Caco-2 (cell line): ENCODE data around the gene GP9. TPM values are rescaled to one million over a fixed set of nuclear protein-coding genes. Genes with fewer than 3 reads are reported as not detected.

ENCODE experiments used
- BruUV-seq: library from RNA; stranded (reverse); fragments of 400-500 nt; replicated peaks from 2 replicates; lab custom pipeline; 2021; lab: Mats Ljungman, UMichigan
- CTCF ChIA-PET: fragments of 300-600 bp; sonication (Branson Sonifier 250); formaldehyde crosslinking; loops from one replicate; lab custom pipeline; 2022; ENCODE audit warnings: antibody characterized with exemption; lab: Charles Lee
- POLR2A ChIA-PET: fragments of 300-600 bp; sonication (Branson Sonifier 250); formaldehyde crosslinking; loops from one replicate; lab custom pipeline; 2022; ENCODE audit warnings: antibody characterized with exemption; lab: Charles Lee
- DNase-seq, 2 experiments: peaks; one replicate each; pipeline versions ENCODE4 v3.0.0 to v3.0.0-alpha.2; 2020 to 2022
- H3K27me3 ChIP-seq: replicated peaks from 2 replicates; pipeline ENCODE4 v1.6.0; 2011; ENCODE audit warnings: low read length; ENCODE audit not compliant: control insufficient read depth, insufficient read depth
- H3K36me3 ChIP-seq: 2 replicates; pipeline ENCODE4 v1.5.1; 2011; ENCODE audit warnings: low read length; ENCODE audit not compliant: control insufficient read depth, insufficient read depth
- H3K4me1 ChIP-seq: fragments of 250-450 bp; sonication (Bioruptor Pico); 2 replicates; pipeline ENCODE4 v1.5.1; 2020; ENCODE audit warnings: mild to moderate bottlenecking
- H3K4me3 ChIP-seq: 2 replicates; pipeline ENCODE4 v1.5.1; 2011; ENCODE audit warnings: low read depth, mild to moderate bottlenecking, control low read depth, low read length
- H3K9me3 ChIP-seq: fragments of 250-450 bp; sonication (Bioruptor Pico); 2 replicates; pipeline ENCODE4 v1.5.1; 2020; ENCODE audit warnings: mild to moderate bottlenecking, moderate library complexity
- H3K27ac Mint-ChIP-seq: one replicate; pipeline ENCODE4 v1.8.0; 2022; ENCODE audit warnings: mixed read lengths; ENCODE audit not compliant: unreplicated experiment
- H3K27me3 Mint-ChIP-seq: one replicate; pipeline ENCODE4 v1.8.0; 2022; ENCODE audit warnings: mixed read lengths; ENCODE audit not compliant: insufficient read depth, unreplicated experiment
- H3K36me3 Mint-ChIP-seq: one replicate; pipeline ENCODE4 v1.8.0; 2022; ENCODE audit warnings: mild to moderate bottlenecking, mixed read lengths; ENCODE audit not compliant: insufficient read depth, unreplicated experiment
- H3K4me1 Mint-ChIP-seq: one replicate; pipeline ENCODE4 v1.8.0; 2022; ENCODE audit warnings: low read depth, mixed read lengths; ENCODE audit not compliant: unreplicated experiment
- H3K4me3 Mint-ChIP-seq: one replicate; pipeline ENCODE4 v1.8.0; 2022; ENCODE audit warnings: mild to moderate bottlenecking, moderate library complexity, mixed read lengths; ENCODE audit not compliant: unreplicated experiment
- H3K9me3 Mint-ChIP-seq: one replicate; pipeline ENCODE4 v1.8.0; 2022; ENCODE audit warnings: mixed read lengths; ENCODE audit not compliant: unreplicated experiment
- intact Hi-C: fragments of 100-400 bp; cut with micrococcal nuclease; formaldehyde crosslinking; loops from one replicate; pipeline ENCODE4 v1.10.0; 2022; ENCODE audit not compliant: unreplicated experiment
- total RNA-seq: library from RNA; stranded (reverse); gene quantifications from 2 replicates; pipeline ENCODE4 v1.2.3, GENCODE V29; 2022
- TF ChIP-seq, protein P1 (sequence below), 2 experiments: fragments of 200-600 bp in 1 of 2; IDR thresholded peaks; 1 replicate in 1 of 2; 2 replicates in 1 of 2; pipeline versions ENCODE4 v1.5.1 to v1.8.0; 2011 to 2022; ENCODE audit warnings: antibody characterized with exemption in 1 of 2, control low read depth in 1 of 2, inconsistent platforms in 1 of 2, low read depth in 1 of 2, low read length in 1 of 2, mild to moderate bottlenecking in 1 of 2, moderate library complexity in 1 of 2; ENCODE audit not compliant: insufficient read depth in 1 of 2, severe bottlenecking in 1 of 2, unreplicated experiment in 1 of 2

GP9 gene
- total RNA-seq, 1 experiment from 2014 or later, result not detected

DNA sequence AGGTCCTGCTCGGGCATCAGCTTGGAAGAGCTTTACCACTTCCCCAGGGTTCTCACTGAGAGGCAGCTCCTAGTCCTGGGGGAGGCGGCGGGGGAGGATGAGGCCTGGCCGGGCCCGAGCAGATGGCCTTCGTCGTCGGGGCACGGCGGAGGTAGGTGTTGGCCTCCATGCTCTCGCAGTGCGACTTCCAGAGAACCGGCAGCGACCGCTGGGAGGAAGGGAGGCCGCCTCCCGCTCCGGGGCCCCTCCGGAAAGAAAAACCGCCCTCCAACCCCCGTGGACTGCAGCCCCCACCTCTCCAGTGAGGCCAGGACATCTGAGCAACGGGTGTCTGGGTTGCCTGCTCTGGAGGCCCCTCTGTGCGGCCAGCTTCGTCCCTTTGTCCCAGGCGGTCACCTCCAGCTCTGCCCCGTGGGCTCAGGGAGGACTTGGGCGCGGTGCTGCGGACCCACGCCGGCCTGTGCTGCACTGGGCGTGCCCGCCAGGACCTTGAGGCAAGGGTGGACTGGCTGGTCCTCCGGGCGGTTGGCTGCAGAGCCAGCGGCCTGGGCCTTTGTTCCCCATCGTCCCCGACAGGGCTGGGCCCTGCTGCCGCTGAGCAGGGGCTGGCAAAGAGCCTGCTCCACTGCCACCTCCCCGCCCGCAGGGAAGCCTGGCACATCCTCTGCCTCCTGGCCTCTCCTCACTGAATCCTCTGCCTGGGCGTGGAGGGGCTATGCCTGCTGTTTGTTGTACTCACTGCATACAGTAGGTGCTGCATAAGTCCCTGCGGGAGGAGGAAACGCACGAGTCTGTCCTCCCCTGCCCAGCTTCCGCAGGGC, 13.6 kb upstream of the GP9 start:
- ChIA-PET CTCF (no interaction called here), POLR2A (no interaction called here)
- DNase-seq, result no peak
- no TSS peak for BruUV-seq
- TF ChIP-seq, protein P1, sequence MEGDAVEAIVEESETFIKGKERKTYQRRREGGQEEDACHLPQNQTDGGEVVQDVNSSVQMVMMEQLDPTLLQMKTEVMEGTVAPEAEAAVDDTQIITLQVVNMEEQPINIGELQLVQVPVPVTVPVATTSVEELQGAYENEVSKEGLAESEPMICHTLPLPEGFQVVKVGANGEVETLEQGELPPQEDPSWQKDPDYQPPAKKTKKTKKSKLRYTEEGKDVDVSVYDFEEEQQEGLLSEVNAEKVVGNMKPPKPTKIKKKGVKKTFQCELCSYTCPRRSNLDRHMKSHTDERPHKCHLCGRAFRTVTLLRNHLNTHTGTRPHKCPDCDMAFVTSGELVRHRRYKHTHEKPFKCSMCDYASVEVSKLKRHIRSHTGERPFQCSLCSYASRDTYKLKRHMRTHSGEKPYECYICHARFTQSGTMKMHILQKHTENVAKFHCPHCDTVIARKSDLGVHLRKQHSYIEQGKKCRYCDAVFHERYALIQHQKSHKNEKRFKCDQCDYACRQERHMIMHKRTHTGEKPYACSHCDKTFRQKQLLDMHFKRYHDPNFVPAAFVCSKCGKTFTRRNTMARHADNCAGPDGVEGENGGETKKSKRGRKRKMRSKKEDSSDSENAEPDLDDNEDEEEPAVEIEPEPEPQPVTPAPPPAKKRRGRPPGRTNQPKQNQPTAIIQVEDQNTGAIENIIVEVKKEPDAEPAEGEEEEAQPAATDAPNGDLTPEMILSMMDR (IDR thresholded peaks at IDR 0.05; ENCODE audit: insufficient read depth in 1 of 2, low read depth in 1 of 2, low read length in 1 of 2, severe bottlenecking in 1 of 2, unreplicated experiment in 1 of 2), result no peak
- Histone ChIP-seq H3K9me3 (no peaks in the 10 kb centered on the region), H3K27me3 (no peaks in the 10 kb centered on the region), H3K36me3 (no peaks in the 10 kb centered on the region), H3K4me3 (no peak overlapping the region), H3K4me1 (no peaks in the 10 kb centered on the region)
- H3K36me3 Mint-ChIP-seq, result no peaks in the 10 kb centered on the region
- intact Hi-C loops, result no loop called here
- H3K4me3 Mint-ChIP-seq, result no peak overlapping the region
- no peaks in the 10 kb centered on the region for H3K9me3 Mint-ChIP-seq
- H3K27me3 Mint-ChIP-seq, result no peaks in the 10 kb centered on the region
- H3K4me1 Mint-ChIP-seq, result no peaks in the 10 kb centered on the region
- H3K27ac Mint-ChIP-seq, result no peak overlapping the region

DNA sequence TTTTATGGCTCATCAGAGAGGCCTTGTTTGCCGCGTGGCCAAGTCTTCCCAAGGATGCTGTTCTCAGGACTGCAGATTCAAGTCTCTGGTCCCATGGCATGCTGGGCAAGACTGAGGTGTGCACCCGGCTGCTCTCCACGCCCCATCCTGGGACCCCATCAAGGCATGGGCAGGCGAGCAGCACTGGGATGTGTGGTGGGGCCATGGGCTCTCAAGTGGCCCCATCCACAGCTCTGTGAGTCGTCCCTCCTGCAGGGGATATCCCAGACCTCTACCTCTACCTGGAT, 13.1 kb upstream of the GP9 start:
- DNase-seq, result no peak
- H3K27me3 Mint-ChIP-seq, result no peaks in the 10 kb centered on the region
- ChIA-PET POLR2A (no interaction called here), CTCF (no interaction called here)
- Histone ChIP-seq H3K27me3 (no peaks in the 10 kb centered on the region), H3K9me3 (no peaks in the 10 kb centered on the region), H3K4me1 (no peaks in the 10 kb centered on the region), H3K4me3 (no peak overlapping the region), H3K36me3 (no peaks in the 10 kb centered on the region)
- H3K4me1 Mint-ChIP-seq, result no peaks in the 10 kb centered on the region
- no peak overlapping the region for H3K27ac Mint-ChIP-seq
- no peaks in the 10 kb centered on the region for H3K36me3 Mint-ChIP-seq
- TF ChIP-seq, protein P1 (IDR thresholded peaks at IDR 0.05; ENCODE audit: insufficient read depth in 1 of 2, low read depth in 1 of 2, low read length in 1 of 2, severe bottlenecking in 1 of 2, unreplicated experiment in 1 of 2), result no peak
- H3K9me3 Mint-ChIP-seq, result no peaks in the 10 kb centered on the region
- no peak overlapping the region for H3K4me3 Mint-ChIP-seq
- BruUV-seq, result no TSS peak
- intact Hi-C loops, result no loop called here

DNA sequence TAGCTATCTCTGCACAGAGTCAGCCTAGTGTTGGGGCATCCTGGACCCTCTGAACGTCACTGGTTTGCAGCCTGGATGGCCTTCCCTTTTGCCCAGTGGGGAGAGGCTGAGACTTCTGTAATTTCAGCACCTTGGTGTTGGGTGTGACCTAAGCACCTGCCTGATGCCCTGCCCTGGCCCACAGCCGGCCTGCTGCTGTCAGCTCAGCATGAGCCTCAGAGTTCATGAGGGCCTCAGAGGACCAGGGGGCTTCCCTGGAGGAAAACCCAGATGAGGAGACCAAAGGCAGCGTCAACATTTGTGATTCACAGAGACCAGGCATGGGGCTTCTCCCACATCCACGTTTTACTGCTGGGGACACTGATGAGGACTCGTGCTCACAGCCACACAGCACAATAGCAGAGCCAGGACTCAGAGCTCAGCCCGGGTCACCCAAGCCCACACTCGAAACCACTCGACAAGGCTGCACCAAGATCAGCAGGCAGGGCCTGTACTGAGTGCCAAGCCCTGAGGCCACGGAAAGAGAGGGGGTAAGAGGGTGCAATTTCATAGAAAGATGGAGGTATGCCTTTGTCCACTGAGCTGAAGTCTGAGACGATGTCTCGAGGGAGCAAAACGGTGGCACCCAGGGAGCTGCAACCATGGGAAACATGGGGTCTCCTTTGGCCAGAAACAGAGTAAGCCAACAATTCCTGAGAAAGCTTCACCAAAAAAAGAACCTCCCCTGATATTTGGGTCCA, 9.9 kb upstream of the GP9 start:
- H3K27me3 ChIP-seq, result no peaks in the 10 kb centered on the region
- no peak overlapping the region for H3K4me3 ChIP-seq
- intact Hi-C loops, result no loop called here
- H3K9me3 Mint-ChIP-seq, result no peaks in the 10 kb centered on the region
- TF ChIP-seq, protein P1 (IDR thresholded peaks at IDR 0.05; ENCODE audit: insufficient read depth in 1 of 2, low read depth in 1 of 2, low read length in 1 of 2, severe bottlenecking in 1 of 2, unreplicated experiment in 1 of 2), result no peak
- peaks cover 24% of the 10 kb centered on the region for H3K4me1 ChIP-seq
- POLR2A ChIA-PET, result no interaction called here
- H3K4me3 Mint-ChIP-seq, result no peak overlapping the region
- no peaks in the 10 kb centered on the region for H3K36me3 Mint-ChIP-seq
- no peak for DNase-seq
- H3K4me1 Mint-ChIP-seq, result peaks cover 8% of the 10 kb centered on the region
- BruUV-seq, result no TSS peak
- H3K9me3 ChIP-seq, result no peaks in the 10 kb centered on the region
- no peaks in the 10 kb centered on the region for H3K36me3 ChIP-seq
- CTCF ChIA-PET, result interaction anchor here (1.1 kb wide), 1 partner anchor 12 kb away, joined by 3 read pairs; no protein-coding TSS in a partner anchor
- H3K27ac Mint-ChIP-seq, result no peak overlapping the region
- H3K27me3 Mint-ChIP-seq, result no peaks in the 10 kb centered on the region
